HepG2 (cell line): ENCODE data around the gene PTPRCAP. TPM values are rescaled to one million over a fixed set of nuclear protein-coding genes. Genes with fewer than 3 reads are reported as not detected.

Experiments
- ATF7-NPFF ChIP-seq: sonication (generic); formaldehyde crosslinking; IDR thresholded peaks from 2 replicates; pipeline ENCODE4 v1.8.1; 2023; ENCODE audit warnings: mild to moderate bottlenecking, low read depth, missing genetic modification reagents, moderate library complexity
- CCDC6 ChIP-seq: sonication (generic); formaldehyde crosslinking; IDR thresholded peaks from 2 replicates; pipeline ENCODE4 v1.8.1; 2022; ENCODE audit warnings: mild to moderate bottlenecking, missing genetic modification reagents, moderate library complexity
- HIVEP1 ChIP-seq: sonication (generic); formaldehyde crosslinking; IDR thresholded peaks from 2 replicates; pipeline ENCODE4 v1.4.0; 2020; ENCODE audit warnings: mild to moderate bottlenecking, missing genetic modification reagents
- HNRNPL ChIP-seq: fragments of 200-400 bp; formaldehyde crosslinking; IDR thresholded peaks from 2 replicates; pipeline ENCODE4 v1.6.1; 2017; ENCODE audit warnings: mild to moderate bottlenecking, low read depth, low read length
- KLF12 ChIP-seq: sonication (generic); formaldehyde crosslinking; IDR thresholded peaks from 2 replicates; pipeline ENCODE4 v1.4.0; 2020; ENCODE audit warnings: missing genetic modification reagents, borderline replicate concordance
- MTF2 ChIP-seq: sonication (generic); formaldehyde crosslinking; IDR thresholded peaks from 2 replicates; pipeline ENCODE4 v1.5.0; 2020; ENCODE audit warnings: missing genetic modification reagents, borderline replicate concordance
- PPARG ChIP-seq: conservative IDR thresholded peaks from 2 replicates; pipeline ENCODE4 v1.6.1; 2016; ENCODE audit warnings: missing biosample characterization, missing genetic modification reagents
- ZBTB21 ChIP-seq: sonication (generic); formaldehyde crosslinking; IDR thresholded peaks from 2 replicates; pipeline ENCODE4 v1.4.0; 2020; ENCODE audit warnings: missing genetic modification reagents
- ZNF224 ChIP-seq: sonication (generic); formaldehyde crosslinking; IDR thresholded peaks from 2 replicates; pipeline ENCODE4 v1.5.0; 2020; ENCODE audit warnings: mild to moderate bottlenecking, missing genetic modification reagents
- ZNF256 ChIP-seq: sonication (generic); formaldehyde crosslinking; conservative IDR thresholded peaks from 2 replicates; pipeline ENCODE4 v1.4.0; 2020; ENCODE audit warnings: missing genetic modification reagents
- ZNF496 ChIP-seq: sonication (generic); formaldehyde crosslinking; IDR thresholded peaks from 2 replicates; pipeline ENCODE4 v1.8.1; 2023; ENCODE audit warnings: mild to moderate bottlenecking, moderate library complexity, missing genetic modification reagents; ENCODE audit not compliant: insufficient replicate concordance
- ZNF567 ChIP-seq: sonication (generic); formaldehyde crosslinking; IDR thresholded peaks from 2 replicates; pipeline ENCODE4 v1.8.1; 2023; ENCODE audit warnings: mild to moderate bottlenecking, missing genetic modification reagents, borderline replicate concordance
- ZNF660 ChIP-seq: sonication (generic); formaldehyde crosslinking; IDR thresholded peaks from 2 replicates; pipeline ENCODE4 v1.5.1; 2020; ENCODE audit warnings: mild to moderate bottlenecking, low read depth, missing genetic modification reagents, borderline replicate concordance
- polyA plus RNA-seq, 8 experiments: library from polyadenylated mRNA; depleted of rRNA in 3 of 8; stranded (reverse) in 7 of 8; unstranded in 1 of 8; fragments of >200 nt; fragmentation: Illumina TruSeq in 4 of 8; extraction: Trizol in 4 of 8; gene quantifications; 2 replicates each; pipeline versions ENCODE4 v1.2.1 to v1.2.3, GENCODE V29; 2011 to 2016; ENCODE audit warnings: low read depth in 4 of 8, missing spikeins in 1 of 8, mixed read lengths in 1 of 8; ENCODE audit not compliant: insufficient read depth in 1 of 8
- total RNA-seq, 5 experiments: library from RNA; depleted of rRNA; stranded (reverse); fragments of >200 nt; fragmentation: Illumina TruSeq; extraction: Trizol; gene quantifications; 2 replicates each; pipeline ENCODE4 v1.2.3, GENCODE V29; 2016; ENCODE audit warnings: low read depth in 1 of 5
- TF ChIP-seq, protein P1 (sequence below): sonication (generic); formaldehyde crosslinking; IDR thresholded peaks from one replicate; pipeline ENCODE4 v1.5.1; 2020; ENCODE audit warnings: mild to moderate bottlenecking, missing genetic modification reagents; ENCODE audit errors: not compliant biosample characterization
- TF ChIP-seq, protein P2 (sequence below): sonication (generic); formaldehyde crosslinking; IDR thresholded peaks from 2 replicates; pipeline ENCODE4 v1.4.0; 2020; ENCODE audit warnings: missing genetic modification reagents
- TF ChIP-seq, protein P3 (sequence below): sonication (generic); formaldehyde crosslinking; IDR thresholded peaks from 2 replicates; pipeline ENCODE4 v1.5.0; 2020; ENCODE audit warnings: mild to moderate bottlenecking, missing genetic modification reagents, borderline replicate concordance

Gene PTPRCAP
- total and polyA plus RNA-seq, 2 of the 13 experiments (the other 11 are each of a cell fraction or from before 2014, with no cell fraction given): 0.60 to 0.70 TPM

DNA sequence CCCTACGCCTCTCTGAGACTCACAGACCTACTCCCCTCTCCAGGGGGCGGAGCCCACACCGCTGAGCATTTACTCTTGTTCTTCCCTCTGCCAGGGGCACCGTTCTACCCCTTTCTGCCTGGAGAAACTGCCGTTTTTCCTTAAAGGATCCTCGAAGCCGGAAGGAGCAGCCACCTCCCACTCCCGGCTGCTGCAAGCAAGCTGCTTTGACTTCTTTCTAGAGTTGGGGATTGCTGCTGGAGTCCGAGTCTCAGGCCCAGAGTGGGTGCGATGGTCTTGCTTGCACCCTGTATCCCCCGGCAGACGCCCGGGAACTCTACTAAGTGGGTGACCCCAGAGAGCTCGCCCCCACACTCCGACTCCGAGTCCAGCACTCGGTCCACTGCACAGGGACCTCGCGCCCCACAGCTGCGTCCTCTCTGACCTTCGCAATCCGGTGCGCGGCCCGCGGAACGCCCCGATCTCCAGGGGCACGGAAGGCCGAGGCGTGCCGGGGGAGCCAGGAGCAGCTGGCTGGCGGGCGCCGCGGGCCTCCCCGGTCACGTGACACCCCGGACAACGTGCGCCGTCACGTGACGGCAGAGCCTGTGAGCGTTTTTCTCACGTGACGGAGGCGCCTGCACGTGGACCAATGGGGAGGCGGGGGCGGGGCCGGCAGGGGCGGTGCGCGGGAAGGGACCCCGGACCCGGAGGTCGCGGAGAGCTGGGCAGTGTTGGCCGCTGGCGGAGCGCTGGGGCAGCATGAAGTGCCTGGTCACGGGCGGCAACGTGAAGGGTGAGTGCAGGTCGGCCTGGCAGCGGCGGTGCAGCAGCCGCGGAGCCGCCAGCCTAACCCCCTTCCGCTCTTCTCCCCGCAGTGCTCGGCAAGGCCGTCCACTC is 45.9 kb downstream of the PTPRCAP start, which contains the start of gene RAD9A (continued):
- TF ChIP-seq HIVEP1 (CRISPR knock-in tag) (peak; percentile 97), ZNF496 (CRISPR knock-in tag) (no peak), ATF7-NPFF (CRISPR knock-in tag) (peak; percentile 61; the same call in 1 of the 2 replicates), ZNF224 (no peak; the same call in 1 of the 2 replicates), CCDC6 (CRISPR knock-in tag) (peak; percentile 91; the same call in 1 of the 2 replicates), KLF12 (CRISPR knock-in tag) (peak; percentile 79; the same call in 1 of the 2 replicates), HNRNPL (no peak), ZNF567 (no peak), ZNF660 (CRISPR knock-in tag) (no peak), MTF2 (no peak), PPARG (CRISPR knock-in tag) (peak; percentile 57), ZBTB21 (no peak), ZNF256 (CRISPR knock-in tag) (no peak)
- TF ChIP-seq, protein P1, sequence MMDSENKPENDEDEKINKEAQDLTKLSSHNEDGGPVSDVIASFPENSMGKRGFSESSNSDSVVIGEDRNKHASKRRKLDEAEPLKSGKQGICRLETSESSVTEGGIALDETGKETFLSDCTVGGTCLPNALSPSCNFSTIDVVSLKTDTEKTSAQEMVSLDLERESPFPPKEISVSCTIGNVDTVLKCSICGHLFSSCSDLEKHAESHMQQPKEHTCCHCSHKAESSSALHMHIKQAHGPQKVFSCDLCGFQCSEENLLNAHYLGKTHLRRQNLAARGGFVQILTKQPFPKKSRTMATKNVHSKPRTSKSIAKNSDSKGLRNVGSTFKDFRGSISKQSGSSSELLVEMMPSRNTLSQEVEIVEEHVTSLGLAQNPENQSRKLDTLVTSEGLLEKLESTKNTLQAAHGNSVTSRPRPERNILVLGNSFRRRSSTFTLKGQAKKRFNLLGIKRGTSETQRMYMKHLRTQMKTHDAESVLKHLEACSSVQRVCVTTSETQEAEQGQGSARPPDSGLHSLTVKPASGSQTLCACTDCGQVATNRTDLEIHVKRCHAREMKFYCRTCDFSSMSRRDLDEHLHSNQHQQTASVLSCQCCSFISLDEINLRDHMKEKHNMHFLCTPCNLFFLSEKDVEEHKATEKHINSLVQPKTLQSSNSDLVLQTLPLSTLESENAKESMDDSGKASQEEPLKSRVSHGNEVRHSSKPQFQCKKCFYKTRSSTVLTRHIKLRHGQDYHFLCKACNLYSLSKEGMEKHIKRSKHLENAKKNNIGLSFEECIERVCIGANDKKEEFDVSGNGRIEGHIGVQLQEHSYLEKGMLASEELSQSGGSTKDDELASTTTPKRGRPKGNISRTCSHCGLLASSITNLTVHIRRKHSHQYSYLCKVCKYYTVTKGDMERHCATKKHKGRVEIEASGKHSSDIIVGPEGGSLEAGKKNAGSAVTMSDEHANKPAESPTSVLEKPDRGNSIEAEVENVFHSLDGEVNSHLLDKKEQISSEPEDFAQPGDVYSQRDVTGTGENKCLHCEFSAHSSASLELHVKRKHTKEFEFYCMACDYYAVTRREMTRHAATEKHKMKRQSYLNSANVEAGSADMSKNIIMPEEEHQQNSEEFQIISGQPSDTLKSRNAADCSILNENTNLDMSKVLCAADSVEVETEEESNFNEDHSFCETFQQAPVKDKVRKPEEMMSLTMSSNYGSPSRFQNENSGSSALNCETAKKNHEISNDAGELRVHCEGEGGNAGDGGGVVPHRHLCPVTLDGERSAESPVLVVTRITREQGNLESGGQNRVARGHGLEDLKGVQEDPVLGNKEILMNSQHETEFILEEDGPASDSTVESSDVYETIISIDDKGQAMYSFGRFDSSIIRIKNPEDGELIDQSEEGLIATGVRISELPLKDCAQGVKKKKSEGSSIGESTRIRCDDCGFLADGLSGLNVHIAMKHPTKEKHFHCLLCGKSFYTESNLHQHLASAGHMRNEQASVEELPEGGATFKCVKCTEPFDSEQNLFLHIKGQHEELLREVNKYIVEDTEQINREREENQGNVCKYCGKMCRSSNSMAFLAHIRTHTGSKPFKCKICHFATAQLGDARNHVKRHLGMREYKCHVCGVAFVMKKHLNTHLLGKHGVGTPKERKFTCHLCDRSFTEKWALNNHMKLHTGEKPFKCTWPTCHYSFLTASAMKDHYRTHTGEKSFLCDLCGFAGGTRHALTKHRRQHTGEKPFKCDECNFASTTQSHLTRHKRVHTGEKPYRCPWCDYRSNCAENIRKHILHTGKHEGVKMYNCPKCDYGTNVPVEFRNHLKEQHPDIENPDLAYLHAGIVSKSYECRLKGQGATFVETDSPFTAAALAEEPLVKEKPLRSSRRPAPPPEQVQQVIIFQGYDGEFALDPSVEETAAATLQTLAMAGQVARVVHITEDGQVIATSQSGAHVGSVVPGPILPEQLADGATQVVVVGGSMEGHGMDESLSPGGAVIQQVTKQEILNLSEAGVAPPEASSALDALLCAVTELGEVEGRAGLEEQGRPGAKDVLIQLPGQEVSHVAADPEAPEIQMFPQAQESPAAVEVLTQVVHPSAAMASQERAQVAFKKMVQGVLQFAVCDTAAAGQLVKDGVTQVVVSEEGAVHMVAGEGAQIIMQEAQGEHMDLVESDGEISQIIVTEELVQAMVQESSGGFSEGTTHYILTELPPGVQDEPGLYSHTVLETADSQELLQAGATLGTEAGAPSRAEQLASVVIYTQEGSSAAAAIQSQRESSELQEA: peak; percentile 77
- TF ChIP-seq, protein P2, sequence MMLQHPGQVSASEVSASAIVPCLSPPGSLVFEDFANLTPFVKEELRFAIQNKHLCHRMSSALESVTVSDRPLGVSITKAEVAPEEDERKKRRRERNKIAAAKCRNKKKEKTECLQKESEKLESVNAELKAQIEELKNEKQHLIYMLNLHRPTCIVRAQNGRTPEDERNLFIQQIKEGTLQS (CRISPR knock-in tag): peak; percentile 20; the same call in 1 of the 2 replicates
- TF ChIP-seq, protein P3, sequence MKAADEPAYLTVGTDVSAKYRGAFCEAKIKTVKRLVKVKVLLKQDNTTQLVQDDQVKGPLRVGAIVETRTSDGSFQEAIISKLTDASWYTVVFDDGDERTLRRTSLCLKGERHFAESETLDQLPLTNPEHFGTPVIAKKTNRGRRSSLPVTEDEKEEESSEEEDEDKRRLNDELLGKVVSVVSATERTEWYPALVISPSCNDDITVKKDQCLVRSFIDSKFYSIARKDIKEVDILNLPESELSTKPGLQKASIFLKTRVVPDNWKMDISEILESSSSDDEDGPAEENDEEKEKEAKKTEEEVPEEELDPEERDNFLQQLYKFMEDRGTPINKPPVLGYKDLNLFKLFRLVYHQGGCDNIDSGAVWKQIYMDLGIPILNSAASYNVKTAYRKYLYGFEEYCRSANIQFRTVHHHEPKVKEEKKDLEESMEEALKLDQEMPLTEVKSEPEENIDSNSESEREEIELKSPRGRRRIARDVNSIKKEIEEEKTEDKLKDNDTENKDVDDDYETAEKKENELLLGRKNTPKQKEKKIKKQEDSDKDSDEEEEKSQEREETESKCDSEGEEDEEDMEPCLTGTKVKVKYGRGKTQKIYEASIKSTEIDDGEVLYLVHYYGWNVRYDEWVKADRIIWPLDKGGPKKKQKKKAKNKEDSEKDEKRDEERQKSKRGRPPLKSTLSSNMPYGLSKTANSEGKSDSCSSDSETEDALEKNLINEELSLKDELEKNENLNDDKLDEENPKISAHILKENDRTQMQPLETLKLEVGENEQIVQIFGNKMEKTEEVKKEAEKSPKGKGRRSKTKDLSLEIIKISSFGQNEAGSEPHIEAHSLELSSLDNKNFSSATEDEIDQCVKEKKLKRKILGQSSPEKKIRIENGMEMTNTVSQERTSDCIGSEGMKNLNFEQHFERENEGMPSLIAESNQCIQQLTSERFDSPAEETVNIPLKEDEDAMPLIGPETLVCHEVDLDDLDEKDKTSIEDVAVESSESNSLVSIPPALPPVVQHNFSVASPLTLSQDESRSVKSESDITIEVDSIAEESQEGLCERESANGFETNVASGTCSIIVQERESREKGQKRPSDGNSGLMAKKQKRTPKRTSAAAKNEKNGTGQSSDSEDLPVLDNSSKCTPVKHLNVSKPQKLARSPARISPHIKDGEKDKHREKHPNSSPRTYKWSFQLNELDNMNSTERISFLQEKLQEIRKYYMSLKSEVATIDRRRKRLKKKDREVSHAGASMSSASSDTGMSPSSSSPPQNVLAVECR (CRISPR knock-in tag): peak; percentile 97
